Measurements from ENCODE around the gene TRAF7. TPM values are rescaled to one million over a fixed set of nuclear protein-coding genes. Genes with fewer than 3 reads are reported as not detected.

The TRAF7 gene
- total RNA-seq, 1 experiment from 2014 or later: 47.7 TPM

DNA sequence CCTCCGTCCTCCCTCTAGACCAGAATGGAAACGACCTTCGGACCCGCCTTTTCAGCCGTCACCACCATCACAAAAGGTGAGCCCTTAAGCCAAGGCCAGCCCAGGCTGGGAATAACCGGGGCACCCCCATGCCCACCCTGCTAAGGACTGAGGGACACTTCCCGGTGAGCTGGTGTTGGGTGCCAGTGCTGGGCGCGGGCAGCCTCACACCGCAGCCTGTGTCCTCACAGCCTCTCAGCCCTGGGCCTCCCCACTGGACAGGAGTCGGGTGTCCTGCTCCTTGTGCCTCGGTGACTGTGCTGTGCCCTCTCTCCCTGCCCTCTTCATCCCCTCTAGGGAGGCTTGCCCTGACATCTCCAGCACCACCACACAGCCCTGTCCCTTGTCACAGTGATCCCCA is 10.3 kb downstream of the TRAF7 start:
- no peak for DNase-seq (ENCODE audit: low read depth)

DNA sequence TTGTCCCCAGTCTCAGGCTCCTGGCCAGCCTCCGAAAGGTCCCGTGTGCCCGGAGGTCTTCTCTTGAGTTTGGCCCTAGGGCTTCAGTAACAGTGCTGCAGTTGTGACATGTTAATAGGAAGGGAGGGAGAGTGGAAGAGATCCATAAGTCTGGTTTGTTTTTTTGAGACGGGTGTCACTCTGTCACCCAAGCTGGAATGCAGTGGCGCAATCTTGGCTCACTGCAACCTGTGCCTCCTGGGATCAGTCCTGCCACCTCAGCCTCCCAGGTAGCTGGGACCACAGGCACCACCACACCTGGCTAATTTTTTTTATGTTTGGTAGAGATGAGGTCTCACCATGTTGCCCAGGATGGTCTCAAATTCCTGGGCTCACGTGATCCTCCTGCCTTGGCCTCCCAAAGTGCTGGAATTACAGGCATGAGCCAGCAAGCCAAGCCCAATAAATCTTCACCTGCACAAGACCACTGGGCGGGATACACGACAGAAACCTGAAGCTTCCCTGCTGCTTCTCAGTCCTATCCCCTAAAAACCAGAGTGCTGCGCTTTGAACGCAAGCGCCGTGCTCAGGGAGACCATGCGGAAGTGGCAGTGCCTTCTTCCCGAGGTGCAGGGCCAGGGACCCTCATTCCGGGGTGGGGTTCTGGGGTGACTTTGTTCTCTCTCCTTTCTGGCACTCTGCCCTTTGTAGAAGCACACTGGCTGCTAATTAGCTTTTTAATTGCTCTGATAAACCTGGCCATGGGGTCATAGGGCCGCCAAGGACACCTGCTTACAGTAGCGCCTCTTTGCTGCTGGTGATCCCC is 10.9 kb downstream of the TRAF7 start:
- no peak for DNase-seq (ENCODE audit: low read depth)

DNA sequence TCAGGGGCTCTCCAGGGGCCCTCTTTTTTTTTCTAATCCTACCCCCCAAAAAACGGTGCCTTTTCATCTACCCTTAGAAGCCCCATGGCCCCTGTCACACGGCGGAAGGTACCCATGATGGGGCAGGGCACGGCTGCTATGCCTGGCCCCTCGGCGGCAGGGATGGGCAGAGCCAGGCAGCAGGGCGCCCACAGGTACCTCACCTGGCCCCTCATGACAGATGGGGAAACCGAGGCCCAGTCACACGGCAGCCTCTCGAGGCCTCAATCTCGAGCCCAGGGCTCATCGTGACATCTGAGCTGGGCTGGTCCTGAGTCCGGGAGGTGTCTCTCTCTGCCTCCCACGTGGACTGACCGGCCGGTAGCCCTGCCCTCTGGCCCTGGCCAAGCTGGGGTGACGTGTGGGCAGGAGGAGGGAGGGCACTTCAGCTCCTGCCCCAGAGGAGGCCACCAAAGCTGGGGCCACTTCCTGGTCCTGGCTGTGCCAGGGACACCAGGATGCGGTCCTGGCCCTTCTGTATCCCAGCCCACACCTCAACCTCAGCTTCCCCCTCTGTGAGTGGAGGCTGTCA is 11.6 kb downstream of the TRAF7 start:
- no peak for DNase-seq (ENCODE audit: low read depth)

DNA sequence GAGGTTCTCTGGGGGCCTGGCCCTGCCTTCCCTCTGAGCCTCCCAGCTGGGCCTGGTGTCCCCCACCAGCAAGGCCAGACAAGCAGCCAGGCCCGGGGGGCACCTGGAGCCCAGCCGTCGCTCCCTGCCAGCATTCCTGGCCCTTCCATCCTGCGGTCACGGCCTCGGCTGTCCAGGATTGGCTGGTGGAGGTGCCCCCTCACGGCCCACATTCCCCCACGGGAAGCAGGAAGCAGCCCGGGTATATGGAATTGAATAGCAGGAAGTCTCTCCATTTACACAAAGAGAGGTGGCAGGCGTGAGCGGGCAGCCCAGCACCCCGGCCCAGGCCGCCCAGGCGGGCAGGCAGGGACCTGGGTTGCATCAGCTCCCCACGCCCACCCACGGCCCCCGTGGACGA is 14.5 kb downstream of the TRAF7 start:
- no peak for DNase-seq (ENCODE audit: low read depth)

DNA sequence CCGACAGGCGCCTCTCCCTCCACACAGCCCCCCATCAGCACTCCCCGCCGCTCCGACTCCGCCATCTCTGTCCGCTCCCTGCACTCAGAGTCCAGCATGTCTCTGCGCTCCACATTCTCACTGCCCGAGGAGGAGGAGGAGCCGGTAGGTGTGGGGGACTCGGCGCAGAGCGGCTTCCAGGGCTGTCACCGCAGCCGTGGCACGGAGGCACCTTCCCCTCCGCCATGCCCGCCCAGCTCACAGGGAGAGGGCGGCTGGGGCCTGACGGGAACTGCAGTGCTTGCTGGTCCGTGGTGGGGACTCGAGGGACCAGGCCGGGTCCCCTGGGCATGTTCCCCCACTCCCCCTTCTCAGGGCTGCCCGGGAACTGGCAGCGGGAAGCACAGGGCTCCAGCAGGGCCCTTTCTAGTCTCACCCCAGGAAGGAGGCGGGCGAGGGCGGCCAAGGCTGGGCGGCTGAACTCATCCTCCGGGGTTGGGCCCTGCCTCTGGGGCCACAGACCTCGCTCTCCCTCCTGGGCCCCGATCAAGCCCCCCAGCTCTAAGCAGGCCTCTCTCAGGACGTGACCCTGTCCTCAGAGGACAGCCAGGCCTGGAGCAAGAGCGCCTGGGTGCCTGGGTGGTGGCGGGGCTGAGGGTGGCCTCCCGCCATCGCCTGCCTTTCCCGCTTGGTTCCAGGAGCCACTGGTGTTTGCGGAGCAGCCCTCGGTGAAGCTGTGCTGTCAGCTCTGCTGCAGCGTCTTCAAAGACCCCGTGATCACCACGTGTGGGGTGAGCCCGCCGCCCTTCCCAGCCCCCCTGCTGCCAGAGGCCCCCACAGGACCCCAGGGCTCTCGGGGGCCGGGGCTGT is 15.2 kb downstream of the TRAF7 start:
- DNase-seq (ENCODE audit: low read depth): no peak

DNA sequence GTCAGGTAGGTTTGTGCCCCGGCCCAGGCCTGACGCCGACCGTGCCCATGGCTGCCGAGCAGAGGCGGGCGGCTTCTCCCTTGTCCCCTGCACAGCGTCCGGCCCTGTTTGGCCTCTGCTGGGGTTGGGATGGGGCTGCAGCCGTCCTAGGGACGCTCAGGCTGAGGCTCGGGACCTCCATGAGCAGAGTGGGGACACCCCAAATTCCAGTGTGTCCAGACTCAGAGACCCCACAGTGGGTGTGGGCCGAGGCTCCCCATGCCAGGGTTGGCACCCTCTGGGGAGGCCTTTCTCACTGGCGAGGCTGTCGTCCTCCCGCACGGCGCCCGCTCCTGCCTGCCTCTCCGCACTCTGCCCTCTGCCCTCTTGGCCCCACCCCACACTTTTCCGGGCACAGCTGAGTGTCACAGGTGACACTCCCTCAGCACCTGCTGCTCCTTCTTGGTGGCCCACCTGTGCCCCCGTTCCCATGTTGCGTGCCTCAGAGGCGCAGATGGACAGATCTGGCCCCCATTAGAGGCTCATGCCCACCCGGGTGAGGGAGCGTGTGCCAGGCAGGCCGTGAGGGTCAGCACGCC is 16.1 kb downstream of the TRAF7 start:
- DNase-seq (ENCODE audit: low read depth): no peak

DNA sequence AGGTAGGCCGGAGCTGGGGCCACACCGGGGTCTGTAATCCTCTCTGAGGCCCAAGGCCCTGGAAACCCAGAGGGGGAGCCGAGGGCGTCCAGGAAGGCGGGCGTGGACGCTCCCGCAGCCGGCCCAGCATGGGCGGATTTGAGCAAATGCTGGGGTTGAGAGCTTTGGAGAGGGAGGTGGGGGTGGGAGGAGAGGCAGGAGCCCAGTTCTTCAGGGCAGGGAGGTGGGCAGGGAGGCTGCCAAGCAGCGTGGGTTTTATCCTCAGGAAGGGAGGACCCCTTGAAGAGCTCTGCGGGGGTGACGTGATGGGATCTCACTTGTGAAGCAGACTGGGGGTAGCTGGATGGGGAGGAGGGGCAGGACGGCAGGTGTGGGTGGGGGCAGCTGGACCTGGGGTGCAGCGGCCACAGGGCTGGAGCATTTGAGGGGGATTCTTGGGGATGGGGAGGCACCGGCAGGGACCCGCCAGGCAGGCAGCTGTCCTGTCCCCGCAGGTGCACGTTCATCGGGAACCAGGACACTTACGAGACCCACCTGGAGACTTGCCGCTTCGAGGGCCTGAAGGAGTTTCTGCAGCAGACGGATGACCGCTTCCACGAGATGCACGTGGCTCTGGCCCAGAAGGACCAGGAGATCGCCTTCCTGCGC is 17.2 kb downstream of the TRAF7 start:
- no peak for DNase-seq (ENCODE audit: low read depth)

DNA sequence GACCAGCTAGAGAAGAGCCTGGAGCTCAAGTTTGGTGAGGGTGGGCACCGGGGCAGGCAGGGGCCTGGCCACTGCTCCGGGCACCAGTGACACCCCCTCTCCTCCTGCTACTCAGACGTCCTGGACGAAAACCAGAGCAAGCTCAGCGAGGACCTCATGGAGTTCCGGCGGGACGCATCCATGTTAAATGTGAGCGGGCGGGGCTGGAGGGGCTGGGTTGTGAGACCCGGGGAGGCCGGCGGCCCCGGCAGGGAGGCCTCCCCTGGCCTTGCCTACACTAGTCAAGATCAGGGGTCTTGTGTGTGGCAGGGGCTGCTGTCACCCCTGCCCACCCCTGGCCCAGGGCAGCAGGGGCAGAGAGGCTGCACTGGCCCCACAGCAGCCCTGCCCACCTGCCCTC is 17.8 kb downstream of the TRAF7 start:
- DNase-seq (ENCODE audit: low read depth): no peak

DNA sequence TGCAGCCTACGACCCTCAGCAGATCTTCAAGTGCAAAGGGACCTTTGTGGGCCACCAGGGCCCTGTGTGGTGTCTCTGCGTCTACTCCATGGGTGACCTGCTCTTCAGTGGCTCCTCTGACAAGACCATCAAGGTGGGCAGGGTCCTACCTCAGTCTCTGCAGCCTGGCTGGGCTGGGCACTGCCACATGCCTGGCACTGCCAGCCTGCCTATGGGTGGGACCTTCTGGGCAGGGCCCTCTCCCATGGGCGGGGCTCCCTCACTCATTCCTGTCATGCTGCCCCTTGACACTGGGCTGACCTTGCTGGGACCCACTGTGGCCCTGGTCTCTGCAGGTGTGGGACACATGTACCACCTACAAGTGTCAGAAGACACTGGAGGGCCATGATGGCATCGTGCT is 18.3 kb downstream of the TRAF7 start:
- DNase-seq (ENCODE audit: low read depth): no peak

DNA sequence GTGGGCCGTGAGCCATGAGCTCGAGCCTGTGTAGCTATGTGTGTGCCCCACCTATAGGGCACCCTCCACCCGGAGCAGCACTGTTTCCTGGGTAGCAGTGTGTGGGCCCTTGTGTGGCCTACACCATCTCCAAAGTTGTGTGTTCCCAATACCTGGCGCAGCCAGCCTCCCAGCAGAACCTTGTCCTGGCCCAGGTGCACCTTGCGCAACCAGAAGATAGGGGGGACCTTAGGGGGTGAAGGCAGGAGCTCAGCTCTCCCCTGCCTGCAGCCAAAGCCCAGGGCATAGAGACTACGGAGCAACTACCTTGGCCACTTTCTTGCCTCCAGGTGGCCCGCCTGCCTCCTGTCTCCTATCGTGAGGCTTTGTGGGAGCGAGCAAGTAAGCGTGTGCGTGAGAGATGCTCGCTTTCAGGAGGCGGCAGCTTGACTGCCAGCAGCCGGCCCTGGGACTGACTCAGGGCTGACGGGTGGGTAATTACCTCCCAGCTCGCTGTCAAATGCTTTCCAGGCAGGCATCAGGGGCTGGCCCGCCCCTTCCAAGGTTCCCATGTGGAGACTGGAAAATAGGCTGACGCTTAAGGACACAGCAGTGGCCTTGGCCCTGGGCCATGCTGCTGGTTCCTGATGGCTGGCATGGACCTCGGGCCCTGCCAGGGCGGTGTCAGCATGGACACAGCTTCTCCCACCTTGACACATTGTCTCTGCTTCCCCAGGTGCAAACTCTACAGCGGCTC is 19.0 kb downstream of the TRAF7 start:
- DNase-seq (ENCODE audit: low read depth): no peak

DNA sequence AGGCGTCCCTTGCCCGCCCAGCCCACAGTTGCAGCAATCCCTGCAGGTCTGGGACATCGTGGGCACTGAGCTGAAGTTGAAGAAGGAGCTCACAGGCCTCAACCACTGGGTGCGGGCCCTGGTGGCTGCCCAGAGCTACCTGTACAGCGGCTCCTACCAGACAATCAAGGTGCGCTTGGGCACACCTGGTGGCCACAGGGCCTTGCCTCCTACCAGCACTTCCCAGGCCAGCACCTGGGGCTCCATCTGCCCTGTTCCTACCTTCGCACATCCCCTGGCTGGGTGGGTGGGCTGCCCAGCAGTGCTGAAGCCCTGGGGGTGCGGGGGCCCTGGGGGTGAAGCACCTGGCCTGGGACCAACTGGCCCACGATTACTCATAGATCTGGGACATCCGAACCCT is 19.9 kb downstream of the TRAF7 start:
- DNase-seq (ENCODE audit: low read depth): no peak

DNA sequence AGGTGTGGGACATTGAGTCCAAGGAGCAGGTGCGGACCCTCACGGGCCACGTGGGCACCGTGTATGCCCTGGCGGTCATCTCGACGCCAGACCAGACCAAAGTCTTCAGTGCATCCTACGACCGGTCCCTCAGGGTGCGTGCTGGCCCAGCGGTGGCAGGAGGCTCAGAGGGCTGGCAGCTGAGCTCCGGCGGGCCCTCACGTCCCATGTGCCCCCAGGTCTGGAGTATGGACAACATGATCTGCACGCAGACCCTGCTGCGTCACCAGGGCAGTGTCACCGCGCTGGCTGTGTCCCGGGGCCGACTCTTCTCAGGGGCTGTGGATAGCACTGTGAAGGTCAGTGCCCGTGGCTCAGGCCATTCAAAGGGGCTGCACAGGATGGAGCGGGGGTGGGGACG is 20.5 kb downstream of the TRAF7 start:
- DNase-seq (ENCODE audit: low read depth): no peak

DNA sequence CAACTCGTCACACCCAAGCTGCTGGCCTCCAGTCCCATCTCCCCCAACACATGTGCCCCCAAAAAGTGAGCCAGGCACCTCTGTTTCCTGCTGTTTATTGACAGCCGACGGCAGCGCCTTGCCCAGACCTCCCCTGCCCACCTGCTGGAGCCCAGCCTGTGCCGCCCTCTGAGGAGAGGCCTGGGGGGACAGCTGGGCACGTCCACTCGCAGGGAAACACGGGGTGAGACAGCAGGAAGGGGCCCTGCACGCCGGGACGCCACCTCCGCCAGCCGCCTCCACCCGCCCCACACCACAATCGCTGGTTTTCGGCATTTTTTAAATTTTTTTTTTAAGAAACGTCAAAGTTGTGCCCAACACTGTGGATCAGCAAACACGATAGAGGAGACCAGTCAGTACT is 21.5 kb downstream of the TRAF7 start:
- DNase-seq (ENCODE audit: low read depth): no peak

DNA sequence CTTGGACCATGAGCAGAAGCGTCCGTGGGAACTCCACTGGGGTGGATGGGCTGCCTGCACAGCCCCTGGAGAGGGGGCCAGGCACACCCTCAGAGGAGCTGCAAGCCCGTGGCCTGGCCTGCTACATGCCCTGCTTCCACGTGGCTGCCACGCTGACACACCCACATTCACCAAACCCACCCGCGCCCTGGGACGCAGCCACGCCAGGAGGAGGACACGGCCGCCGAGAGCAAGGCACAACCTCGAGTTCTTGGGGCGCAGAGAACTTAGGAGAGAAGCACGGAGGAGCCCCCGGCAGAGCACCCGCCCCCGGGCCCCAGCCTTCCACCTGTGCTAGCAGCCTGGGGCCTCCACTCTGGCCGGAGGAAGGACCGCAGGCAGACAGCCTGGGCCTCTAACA is 22.0 kb downstream of the TRAF7 start:
- DNase-seq (ENCODE audit: low read depth): no peak

DNA sequence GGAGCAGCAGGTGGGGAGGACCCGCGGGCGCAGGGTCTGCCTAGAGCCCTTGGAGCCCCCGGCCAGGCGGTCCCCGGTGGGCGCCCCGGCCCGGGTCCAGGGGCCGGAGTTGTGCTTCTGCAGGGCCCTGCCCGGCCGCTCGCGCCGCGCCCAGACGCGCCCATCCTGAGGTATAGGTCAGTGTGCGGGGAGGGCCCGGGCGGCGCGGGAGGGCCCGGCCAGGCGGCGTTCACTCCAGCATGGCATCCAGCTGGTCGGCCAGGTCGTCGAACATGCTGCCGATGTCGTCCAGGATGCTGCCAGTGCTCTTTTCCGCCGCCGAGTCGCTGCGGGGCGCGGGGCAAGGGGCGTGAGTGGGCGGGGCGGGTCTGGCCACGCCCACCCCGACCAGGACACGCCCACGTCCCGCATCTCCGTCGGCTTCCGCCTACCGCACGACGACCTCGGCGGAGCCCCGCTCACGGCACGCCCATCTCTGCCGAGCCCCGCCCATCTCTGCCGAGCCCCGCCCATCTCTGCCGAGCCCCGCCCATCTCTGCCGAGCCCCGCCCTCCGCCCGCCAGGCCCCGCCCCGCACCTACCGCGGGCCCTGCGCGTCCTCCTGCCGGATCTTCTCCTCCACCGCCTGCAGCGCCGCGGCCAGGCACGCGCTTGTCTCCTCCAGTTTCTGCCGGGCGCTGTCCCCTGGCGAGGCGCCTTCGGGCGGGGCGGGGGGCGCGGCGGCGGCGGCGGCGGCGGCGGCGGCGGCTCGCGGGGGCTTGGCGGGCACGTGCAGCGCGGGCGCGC is 22.9 kb downstream of the TRAF7 start:
- no peak for DNase-seq (ENCODE audit: low read depth)

DNA sequence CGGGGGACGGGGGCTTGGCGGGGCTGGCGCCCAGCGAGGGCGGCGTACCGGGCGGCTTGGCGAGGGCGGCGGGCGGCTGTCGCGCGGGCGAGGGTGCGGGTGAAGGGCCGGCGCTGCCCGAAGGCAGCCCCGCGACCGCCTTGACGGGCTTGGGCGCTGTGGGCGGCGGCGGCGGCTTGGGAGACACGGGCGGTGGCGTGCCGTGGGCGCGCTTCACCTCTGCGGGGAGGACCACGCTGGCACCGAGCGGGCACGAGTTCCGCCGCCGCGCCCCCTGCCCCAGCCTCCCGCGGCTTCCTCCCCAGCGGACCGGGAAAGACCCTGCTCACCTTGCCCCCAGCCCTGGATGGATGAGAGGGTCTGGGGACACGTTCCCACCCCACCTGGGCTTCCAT is 23.5 kb downstream of the TRAF7 start:
- DNase-seq (ENCODE audit: low read depth): no peak

DNA sequence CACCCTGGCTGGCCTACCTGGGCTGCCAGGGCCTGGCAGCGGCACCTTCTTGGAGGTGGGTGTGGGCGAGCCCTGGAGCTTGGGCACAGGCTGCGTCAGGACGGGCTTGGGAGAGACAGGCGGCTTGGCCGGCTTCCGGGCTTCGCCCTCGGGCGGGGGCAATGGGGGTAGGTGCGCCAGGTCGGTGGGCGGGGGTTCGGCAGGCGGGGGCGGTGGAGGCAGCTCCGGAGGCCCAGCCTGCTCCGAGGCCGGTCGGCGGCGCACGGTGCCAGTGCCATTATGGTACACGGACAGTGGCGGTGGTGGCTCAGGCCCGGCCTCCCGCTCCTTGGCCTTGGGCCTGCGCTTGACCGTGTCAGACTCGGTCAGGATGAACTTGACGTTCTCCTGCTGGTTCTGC is 24.0 kb downstream of the TRAF7 start:
- DNase-seq (ENCODE audit: low read depth): no peak

DNA sequence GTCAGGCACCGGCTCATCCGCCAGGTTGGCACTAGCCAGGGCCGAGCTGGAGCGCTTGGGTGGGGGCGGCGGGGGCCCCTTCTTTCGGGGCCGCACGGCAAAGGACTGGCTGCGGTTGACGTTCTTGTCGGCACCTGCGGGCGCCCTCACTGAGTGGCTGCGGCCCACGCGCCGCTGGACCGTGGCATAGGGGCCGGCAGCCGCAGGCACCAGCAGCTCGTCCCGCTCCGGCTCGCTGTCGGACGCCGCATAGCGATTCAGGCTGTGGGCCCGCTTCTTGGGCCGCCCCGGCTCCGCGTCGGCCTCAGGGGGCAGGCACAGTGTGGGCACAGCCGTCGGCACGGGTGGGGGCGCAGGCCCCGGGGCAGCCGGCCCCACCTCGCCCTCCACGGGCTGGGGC is 24.9 kb downstream of the TRAF7 start:
- no peak for DNase-seq (ENCODE audit: low read depth)

DNA sequence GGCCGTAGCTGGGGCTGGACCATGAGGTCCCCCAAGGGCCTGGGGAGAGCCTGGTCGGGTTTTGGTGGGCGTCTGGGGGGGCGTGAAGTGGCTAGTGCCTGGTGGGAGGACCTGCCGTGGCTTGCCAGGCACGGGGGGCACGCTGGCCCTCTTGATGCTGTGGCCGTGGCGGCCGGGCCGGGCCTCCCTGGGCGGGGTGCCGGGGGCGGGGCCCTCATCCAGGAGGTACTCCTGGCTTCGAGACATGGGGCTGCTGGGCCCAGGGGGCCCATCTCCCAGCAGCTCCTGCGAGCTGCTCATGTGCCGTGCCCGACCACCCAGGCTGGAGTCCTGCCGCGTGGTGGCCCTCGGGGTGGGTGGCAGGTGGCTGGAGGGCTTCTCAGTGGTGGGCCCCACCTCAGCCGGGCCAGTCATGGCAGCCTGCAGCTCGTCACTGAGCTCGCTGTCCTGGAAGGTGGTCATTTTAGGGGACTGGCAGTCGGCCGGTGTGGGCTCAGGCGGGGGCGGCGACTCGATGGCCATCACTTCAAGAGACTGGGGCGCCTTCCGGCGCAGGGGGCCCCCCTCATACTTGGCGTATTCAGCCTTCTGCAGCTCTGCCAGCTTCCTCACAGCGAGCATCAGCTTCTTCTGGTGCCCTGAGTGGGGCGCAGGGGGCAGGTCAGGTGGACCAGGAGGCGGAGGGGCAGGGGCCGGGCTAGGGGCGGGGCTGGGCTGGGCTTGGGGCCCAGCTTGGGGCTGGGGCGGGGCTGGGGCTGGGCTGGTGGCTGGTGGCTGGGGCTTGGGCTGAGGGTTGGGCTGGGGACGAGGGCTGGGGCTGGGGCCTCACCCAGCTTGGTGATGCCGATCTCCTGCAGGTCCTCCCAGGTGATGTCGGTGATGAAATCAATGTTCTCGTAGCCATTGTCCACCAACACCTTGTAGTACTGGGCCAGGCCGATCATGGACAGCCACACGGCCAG is 25.7 kb downstream of the TRAF7 start:
- no peak for DNase-seq (ENCODE audit: low read depth)

All from RPMI7951 (cell line).